Naive thymus-derived CD4-positive, alpha-beta T cell (primary cell): ENCODE data around the gene ANKRD33. TPM values are rescaled to one million over a fixed set of nuclear protein-coding genes. Genes with fewer than 3 reads are reported as not detected.

Experiments
- polyA plus RNA-seq, 2 donors: library from polyadenylated mRNA; unstranded; fragments of 300-500 nt; fragmentation: Illumina TruSeq; gene quantifications; one replicate each; pipeline ENCODE4 v1.2.3, GENCODE V29; 2021
- total RNA-seq, 6 experiments: library from RNA in 5 of 6; stranded (reverse) in 5 of 6; gene quantifications; 1 replicate in 5 of 6; 2 replicates in 1 of 6; pipeline ENCODE4 v1.2.3 and lab custom pipeline; 2021 to 2026

The ANKRD33 gene
- total and polyA plus RNA-seq, 7 experiments from 2014 or later = not detected

Other genes starting within 250 kb of the ANKRD33 start
- 1 to 10 TPM in 4 of 5 experiments, under 1 TPM in 1; 0.22 to 2.1 (median 1.5) TPM for gene FIGNL2, start 39.4 kb upstream of the ANKRD33 start, total RNA-seq
- under 1 TPM in 1 of 2 donors, not detected in 1; 0.07 TPM for gene FIGNL2, start 39.4 kb upstream of the ANKRD33 start, polyA plus RNA-seq
- under 1 TPM in 2 of 5 experiments, not detected in 3; 0.64 to 0.70 TPM for gene ACVRL1, start 19.4 kb downstream of the ANKRD33 start, total RNA-seq
- not detected for gene ACVRL1, start 19.4 kb downstream of the ANKRD33 start, polyA plus RNA-seq
- gene ACVR1B, start 63.6 kb downstream of the ANKRD33 start, total RNA-seq = 10 to 100 TPM in 4 of 5 experiments, 1 to 10 TPM in 1; 4.9 to 14.8 (median 14.2) TPM
- 1 to 10 TPM; 2.5 to 2.9 TPM for gene ACVR1B, start 63.6 kb downstream of the ANKRD33 start, polyA plus RNA-seq
- gene TAMALIN, start 118.8 kb downstream of the ANKRD33 start, total RNA-seq = 100 to 1,000 TPM in 2 of 5 experiments, 10 to 100 TPM in 2, 1 to 10 TPM in 1; 5.6 to 501 (median 33.7) TPM
- 1 to 10 TPM; 1.1 to 1.3 TPM for gene TAMALIN, start 118.8 kb downstream of the ANKRD33 start, polyA plus RNA-seq
- gene NR4A1, start 163.3 kb downstream of the ANKRD33 start, total RNA-seq = 100 to 1,000 TPM in 2 of 5 experiments, 1 to 10 TPM in 1, under 1 TPM in 2; 0.89 to 279 (median 7.1) TPM
- gene NR4A1, start 163.3 kb downstream of the ANKRD33 start, polyA plus RNA-seq = 1 to 10 TPM in 1 of 2 donors, under 1 TPM in 1; 0.28 to 1.1 TPM
- gene ATG101, start 181.9 kb downstream of the ANKRD33 start, total RNA-seq = 10 to 100 TPM; 20.7 to 39.7 (median 34.3) TPM
- gene ATG101, start 181.9 kb downstream of the ANKRD33 start, polyA plus RNA-seq = 10 to 100 TPM; 20.9 to 30.9 TPM
- under 1 TPM in 2 of 5 experiments, not detected in 3; 0.24 to 0.27 TPM for gene SMIM41, start 191.6 kb downstream of the ANKRD33 start, total RNA-seq
- not detected for gene SMIM41, start 191.6 kb downstream of the ANKRD33 start, polyA plus RNA-seq